ENCODE measurements around the gene GNAT1. TPM values are rescaled to one million over a fixed set of nuclear protein-coding genes. Genes with fewer than 3 reads are reported as not detected.

The GNAT1 gene
- total and polyA plus RNA-seq, 2 of the 13 experiments (the other 11 are each of a cell fraction or from before 2014, with no cell fraction given) = 0.15 TPM; not detected in 1

- no peak for TF ChIP-seq AHDC1 (CRISPR knock-in tag; IDR thresholded peaks at IDR 0.05; ENCODE audit: borderline replicate concordance)
- no peak for TF ChIP-seq MATR3 (CRISPR knock-in tag; IDR thresholded peaks at IDR 0.05)
- no peak for TF ChIP-seq ZNF251 (CRISPR knock-in tag; IDR thresholded peaks at IDR 0.05)
- no peak for TF ChIP-seq ZNF3 (CRISPR knock-in tag; IDR thresholded peaks at IDR 0.05)
- no peak for TF ChIP-seq PBX3 (CRISPR knock-in tag; IDR thresholded peaks at IDR 0.05; ENCODE audit: borderline replicate concordance)
- no peak for TF ChIP-seq ZNF646 (CRISPR knock-in tag; IDR thresholded peaks at IDR 0.05)
- 0 out of 2 replicates have a peak, but pooled peaks have one; percentile 53 for TF ChIP-seq DMAP1 (CRISPR knock-in tag; IDR thresholded peaks at IDR 0.05)
- TF ChIP-seq EEA1 (CRISPR knock-in tag; IDR thresholded peaks at IDR 0.05; ENCODE audit: borderline replicate concordance) = no peak
- peak; percentile 42; the same call in 1 of the 2 replicates for TF ChIP-seq MAF1 (CRISPR knock-in tag; IDR thresholded peaks at IDR 0.05; ENCODE audit: borderline replicate concordance)
- TF ChIP-seq HOXA7 (CRISPR knock-in tag; IDR thresholded peaks at IDR 0.05) = no peak
- no peak for TF ChIP-seq ZNF619 (CRISPR knock-in tag; IDR thresholded peaks at IDR 0.05)
- no peak for TF ChIP-seq ZNF496 (CRISPR knock-in tag; IDR thresholded peaks at IDR 0.05; ENCODE audit: insufficient replicate concordance)
- no peak for TF ChIP-seq NR3C1 (CRISPR knock-in tag; IDR thresholded peaks at IDR 0.05)
- no peak for TF ChIP-seq ZNF451 (CRISPR knock-in tag; IDR thresholded peaks at IDR 0.05)
- TF ChIP-seq, protein P1, sequence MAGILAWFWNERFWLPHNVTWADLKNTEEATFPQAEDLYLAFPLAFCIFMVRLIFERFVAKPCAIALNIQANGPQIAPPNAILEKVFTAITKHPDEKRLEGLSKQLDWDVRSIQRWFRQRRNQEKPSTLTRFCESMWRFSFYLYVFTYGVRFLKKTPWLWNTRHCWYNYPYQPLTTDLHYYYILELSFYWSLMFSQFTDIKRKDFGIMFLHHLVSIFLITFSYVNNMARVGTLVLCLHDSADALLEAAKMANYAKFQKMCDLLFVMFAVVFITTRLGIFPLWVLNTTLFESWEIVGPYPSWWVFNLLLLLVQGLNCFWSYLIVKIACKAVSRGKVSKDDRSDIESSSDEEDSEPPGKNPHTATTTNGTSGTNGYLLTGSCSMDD (CRISPR knock-in tag; IDR thresholded peaks at IDR 0.05) = no peak
Observed at GRCh38 chr3:50245831-50246516, 54.6 kb downstream of the GNAT1 start (continued).

Data from HepG2 (cell line).